Mucosa of stomach (tissue), 1 donor: ENCODE results near the gene SNRNP25.

Experiments used
- H3K27me3 ChIP-seq: one replicate; pipeline ENCODE4 v1.7.0; 2013; ENCODE audit warnings: mild to moderate bottlenecking, low read length; ENCODE audit not compliant: control insufficient read depth, insufficient read depth
- H3K36me3 ChIP-seq: one replicate; pipeline ENCODE4 v1.7.0; 2013; ENCODE audit warnings: low read length; ENCODE audit not compliant: control insufficient read depth, insufficient read depth
- H3K4me1 ChIP-seq: one replicate; pipeline ENCODE4 v1.7.0; 2013; ENCODE audit warnings: mild to moderate bottlenecking, low read length; ENCODE audit not compliant: control insufficient read depth, insufficient read depth
- H3K4me3 ChIP-seq: one replicate; pipeline ENCODE4 v1.7.0; 2013; ENCODE audit warnings: low read length
- H3K9ac ChIP-seq: one replicate; pipeline ENCODE4 v1.7.0; 2013; ENCODE audit warnings: mild to moderate bottlenecking, low read length, moderate library complexity
- H3K9me3 ChIP-seq: one replicate; pipeline ENCODE4 v1.7.0; 2013; ENCODE audit warnings: mild to moderate bottlenecking, low read length, moderate library complexity; ENCODE audit not compliant: control insufficient read depth
- donor health status: Pancreatic carcinoma.

SNRNP25 gene

GRCh38 chr16:67884-68789, 14.5 kb downstream of the SNRNP25 start:
- H3K4me1 ChIP-seq: peaks cover 29% of the 10 kb centered on the region
- no peak overlapping the region for H3K4me3 ChIP-seq
- no peak overlapping the region for H3K9ac ChIP-seq
- H3K27me3 ChIP-seq: peaks cover 9% of the 10 kb centered on the region
- H3K36me3 ChIP-seq: no peaks in the 10 kb centered on the region
- no peaks in the 10 kb centered on the region for H3K9me3 ChIP-seq

GRCh38 chr16:69181-69580, 15.6 kb downstream of the SNRNP25 start:
- no peak overlapping the region for H3K9ac ChIP-seq
- H3K9me3 ChIP-seq: no peaks in the 10 kb centered on the region
- peaks cover 40% of the 10 kb centered on the region for H3K4me1 ChIP-seq

GRCh38 chr16:71210-71539, 17.5 kb downstream of the SNRNP25 start:
- Histone ChIP-seq H3K4me3 (peak overlapping the region; percentile 10), H3K9me3 (no peaks in the 10 kb centered on the region), H3K4me1 (peaks cover 44% of the 10 kb centered on the region), H3K27me3 (peaks cover 13% of the 10 kb centered on the region), H3K36me3 (no peaks in the 10 kb centered on the region), H3K9ac (peak overlapping the region; percentile 40)

More at GRCh38 chr16:69181-69580, 15.6 kb downstream of the SNRNP25 start:
- no peak overlapping the region for H3K4me3 ChIP-seq
- H3K36me3 ChIP-seq: no peaks in the 10 kb centered on the region
- peaks cover 13% of the 10 kb centered on the region for H3K27me3 ChIP-seq

- Histone ChIP-seq H3K36me3 (no peaks in the 10 kb centered on the region), H3K9me3 (no peaks in the 10 kb centered on the region), H3K27me3 (peaks cover 13% of the 10 kb centered on the region), H3K9ac (peak overlapping the region; percentile 40), H3K4me3 (peak overlapping the region; percentile 10), H3K4me1 (peaks cover 50% of the 10 kb centered on the region)
These were observed 18.1 kb downstream of the SNRNP25 start for GRCh38 chr16:71540-72401.

GRCh38 chr16:72561-73548, 19.2 kb downstream of the SNRNP25 start, which contains the start of gene RHBDF1:
Gene RHBDF1, minus strand, starts transcription at chr16:72631. Its CDS starts 7,616 bp downstream, at chr16:65015.
- Histone ChIP-seq H3K9me3 (no peaks in the 10 kb centered on the region), H3K36me3 (no peaks in the 10 kb centered on the region), H3K27me3 (peaks cover 13% of the 10 kb centered on the region), H3K9ac (peak within 1 kb of the TSS; percentile 40), H3K4me1 (peaks cover 60% of the 10 kb centered on the region), H3K4me3 (peak within 1 kb of the TSS; percentile 10)

GRCh38 chr16:74051-74746, 20.6 kb downstream of the SNRNP25 start:
- no peak overlapping the region for H3K9ac ChIP-seq
- no peaks in the 10 kb centered on the region for H3K9me3 ChIP-seq
- H3K36me3 ChIP-seq: no peaks in the 10 kb centered on the region
- peaks cover 13% of the 10 kb centered on the region for H3K27me3 ChIP-seq
- H3K4me3 ChIP-seq: no peak overlapping the region
- peaks cover 67% of the 10 kb centered on the region for H3K4me1 ChIP-seq

GRCh38 chr16:74747-75334, 21.2 kb downstream of the SNRNP25 start:
- Histone ChIP-seq H3K4me1 (peaks cover 72% of the 10 kb centered on the region), H3K4me3 (no peak overlapping the region), H3K36me3 (no peaks in the 10 kb centered on the region), H3K27me3 (peaks cover 13% of the 10 kb centered on the region), H3K9me3 (no peaks in the 10 kb centered on the region), H3K9ac (no peak overlapping the region)

GRCh38 chr16:75580-76501, 22.2 kb downstream of the SNRNP25 start:
- Histone ChIP-seq H3K9ac (peak overlapping the region; percentile 71), H3K4me3 (no peak overlapping the region), H3K4me1 (peaks cover 67% of the 10 kb centered on the region), H3K9me3 (no peaks in the 10 kb centered on the region), H3K27me3 (peaks cover 9% of the 10 kb centered on the region), H3K36me3 (no peaks in the 10 kb centered on the region)

- H3K4me1 ChIP-seq: peaks cover 63% of the 10 kb centered on the region
- peak overlapping the region; percentile 41 for H3K4me3 ChIP-seq
- peak overlapping the region; percentile 71 for H3K9ac ChIP-seq
- no peaks in the 10 kb centered on the region for H3K9me3 ChIP-seq
- H3K36me3 ChIP-seq: no peaks in the 10 kb centered on the region
- H3K27me3 ChIP-seq: peaks cover 9% of the 10 kb centered on the region
These were observed 23.1 kb downstream of the SNRNP25 start for GRCh38 chr16:76535-77272.
